HG03108 (cell line): ENCODE measurements around the gene RGS19.

ENCODE experiments used
- ATAC-seq: cut with Tn5 transposase; IDR thresholded peaks from one replicate; pipeline ENCODE4 v1.9.1; 2021; ENCODE audit warnings: moderate library complexity; ENCODE audit not compliant: unreplicated experiment

Gene RGS19

GRCh38 chr20:64050261-64051032, 28.9 kb downstream of the RGS19 start:
- ATAC-seq = no peak

DNA sequence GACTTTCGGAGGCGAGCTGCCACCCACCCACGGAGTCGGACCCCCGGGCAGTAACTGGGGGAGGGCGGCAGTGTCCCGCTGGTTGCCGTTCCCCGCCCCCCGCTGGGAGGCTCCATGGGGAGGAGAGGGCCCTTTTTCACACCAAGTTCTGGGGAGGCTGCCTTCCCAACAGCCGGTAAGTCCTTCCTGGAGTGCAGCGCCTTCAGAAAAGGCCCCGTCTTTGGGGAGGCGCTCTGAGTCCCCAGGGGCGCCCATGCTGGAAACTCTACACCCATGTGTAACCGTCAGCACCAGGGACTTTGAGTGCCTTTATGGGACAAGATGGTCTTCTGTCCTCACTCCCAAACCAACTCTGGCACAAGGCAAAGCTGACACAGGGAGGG, 29.4 kb downstream of the RGS19 start:
- ATAC-seq = no peak

DNA sequence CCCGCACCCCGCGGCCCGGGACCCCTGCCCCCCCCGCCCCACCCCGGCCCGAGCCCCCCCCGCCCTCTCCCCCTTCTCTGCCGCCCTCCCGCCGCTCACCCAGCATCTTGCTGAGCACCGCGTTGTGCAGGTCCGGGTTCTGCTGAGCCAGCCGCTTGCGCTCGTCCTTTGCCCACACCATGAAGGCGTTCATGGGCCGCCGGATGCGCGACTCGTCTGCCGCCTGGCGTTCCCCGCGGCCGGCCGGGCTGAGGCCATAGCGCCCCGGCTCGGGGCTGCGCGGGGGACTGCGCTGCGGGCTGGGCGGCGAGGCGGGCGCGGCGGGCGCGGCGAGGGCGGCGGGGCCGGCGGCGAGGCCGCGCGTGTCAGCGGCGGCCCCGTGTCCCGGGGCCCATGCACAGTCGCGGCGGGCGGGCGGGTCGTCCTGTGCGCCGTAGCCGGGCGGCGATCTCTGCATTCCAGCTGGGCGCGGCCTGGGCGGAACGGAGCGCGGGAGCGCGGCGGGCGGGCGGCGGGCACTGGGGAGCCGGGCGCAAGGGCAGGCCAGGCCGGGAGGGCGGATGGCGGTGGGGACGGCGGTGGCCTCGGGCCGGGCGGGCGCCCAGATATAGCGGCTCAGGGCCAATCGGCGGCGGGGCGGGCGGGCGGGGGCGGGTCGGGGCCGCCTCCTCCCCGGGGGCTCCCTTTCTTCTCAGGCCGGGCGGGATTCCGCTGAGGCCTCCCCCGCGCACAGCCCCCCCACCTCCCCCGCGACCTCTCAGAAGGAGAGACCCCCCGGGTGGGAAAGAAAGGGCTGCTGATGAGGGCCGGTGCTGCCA, 30.0 kb downstream of the RGS19 start, which contains the start of gene SOX18:
Gene SOX18, minus strand, starts transcription at position 580 of the 818 bp plus-strand sequence. Its CDS starts 123 bp downstream, at position 457.
- no peak for ATAC-seq

DNA sequence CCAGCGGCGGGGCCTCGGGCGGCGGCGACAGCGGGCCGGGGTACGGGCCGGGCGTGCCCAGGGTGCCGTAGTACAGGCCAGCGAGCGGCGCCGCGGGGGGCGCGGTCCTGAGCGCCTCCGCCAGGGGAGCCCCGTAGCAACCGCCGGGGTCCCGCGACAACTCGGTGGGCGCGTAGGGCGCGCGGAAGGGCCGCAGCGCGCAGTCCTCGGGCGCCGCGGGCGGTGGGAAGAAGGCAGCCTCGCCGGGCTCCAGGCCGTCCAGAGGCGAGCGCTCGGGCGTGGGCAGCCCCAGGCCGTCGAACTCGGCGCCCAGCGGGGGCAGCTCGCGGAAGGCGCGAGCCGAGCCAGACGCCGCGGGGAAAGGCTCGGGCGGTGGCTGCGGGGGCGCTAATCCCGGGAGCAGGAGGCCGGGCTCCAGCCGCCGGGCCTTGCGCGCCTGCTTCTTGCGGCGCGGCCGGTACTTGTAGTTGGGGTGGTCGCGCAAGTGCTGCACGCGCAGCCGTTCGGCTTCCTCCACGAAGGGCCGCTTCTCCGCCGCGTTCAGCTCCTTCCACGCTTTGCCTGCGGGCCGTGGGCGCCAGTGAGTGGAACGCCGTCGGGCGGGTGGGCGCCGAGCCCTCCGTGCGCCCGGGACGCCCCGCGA, 30.8 kb downstream of the RGS19 start:
- ATAC-seq = no peak

DNA sequence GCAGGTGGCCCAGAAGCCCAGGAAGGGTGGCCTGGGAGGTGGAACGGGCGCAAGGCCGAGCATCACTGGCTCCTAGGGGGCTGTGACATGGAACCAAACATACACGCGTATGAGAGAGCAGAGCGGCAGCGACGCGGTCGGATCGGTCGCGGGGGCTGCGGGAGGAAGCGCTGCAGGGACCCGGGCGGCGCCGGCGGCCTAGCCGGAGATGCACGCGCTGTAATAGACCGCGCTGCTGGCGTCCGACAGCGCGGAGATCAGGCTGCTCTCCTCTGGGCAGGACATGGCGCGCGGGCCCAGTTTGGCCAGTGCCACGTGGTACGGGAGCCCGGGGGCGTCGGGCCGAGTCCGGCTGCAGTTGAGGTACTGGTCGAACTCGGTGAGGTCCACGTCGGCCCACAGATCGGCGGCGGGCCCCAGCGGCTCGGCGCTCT, 31.3 kb downstream of the RGS19 start:
- no peak for ATAC-seq

DNA sequence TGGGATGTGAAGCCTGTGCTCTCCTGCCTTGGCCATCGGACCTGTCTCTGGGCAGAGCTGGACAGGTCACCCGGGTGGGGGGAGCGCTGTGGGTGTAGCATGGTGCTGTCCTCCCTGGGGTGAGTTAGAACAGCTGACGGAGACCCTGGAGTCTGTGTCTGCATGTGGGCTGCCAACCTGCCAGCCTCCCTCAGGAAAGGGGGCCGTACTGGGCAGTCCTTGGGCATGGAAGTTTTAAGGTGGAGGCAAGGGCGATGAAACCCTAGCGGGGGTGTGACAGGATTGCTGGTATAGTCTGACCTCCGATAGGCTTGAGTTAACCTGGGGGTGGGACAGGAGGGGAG, 32.3 kb downstream of the RGS19 start:
- ATAC-seq = no peak

DNA sequence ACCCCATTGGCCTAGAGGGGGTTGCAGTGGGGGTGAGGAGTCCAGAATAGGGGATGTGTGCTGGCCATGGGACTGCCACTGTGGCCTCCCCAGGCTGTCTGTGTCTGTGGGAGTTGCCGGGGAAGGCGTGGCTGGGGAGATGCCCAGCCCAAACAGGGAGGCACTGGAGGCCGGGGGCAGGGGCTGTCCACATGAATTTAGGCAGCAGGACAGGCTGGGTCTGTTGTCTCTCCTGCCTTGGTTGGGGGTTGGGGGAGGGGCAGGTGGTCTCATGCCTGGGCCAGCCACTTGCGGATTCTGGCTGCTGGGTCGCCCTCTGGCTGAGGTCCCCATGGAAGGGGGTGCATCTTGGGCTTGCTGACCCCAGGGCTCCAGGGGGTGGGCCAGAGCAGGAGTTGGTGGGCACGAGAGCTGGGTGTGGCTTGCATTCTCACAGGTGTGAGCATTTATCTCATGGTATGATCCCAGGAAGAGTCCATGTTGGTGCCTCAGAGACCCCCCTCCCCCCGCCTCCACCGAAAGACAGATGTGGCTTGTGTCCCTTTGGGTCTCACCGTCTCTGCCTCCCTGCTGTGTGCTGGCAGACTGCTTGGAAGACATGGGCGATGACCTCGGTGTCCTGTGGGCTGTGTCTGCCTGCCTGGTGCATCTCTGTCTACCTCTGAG, 33.8 kb downstream of the RGS19 start:
- ATAC-seq = no peak

- ATAC-seq = no peak
Measured at GRCh38 chr20:64044484-64045247, 34.7 kb downstream of the RGS19 start.

GRCh38 chr20:64043768-64044167, 35.5 kb downstream of the RGS19 start:
- ATAC-seq = no peak

DNA sequence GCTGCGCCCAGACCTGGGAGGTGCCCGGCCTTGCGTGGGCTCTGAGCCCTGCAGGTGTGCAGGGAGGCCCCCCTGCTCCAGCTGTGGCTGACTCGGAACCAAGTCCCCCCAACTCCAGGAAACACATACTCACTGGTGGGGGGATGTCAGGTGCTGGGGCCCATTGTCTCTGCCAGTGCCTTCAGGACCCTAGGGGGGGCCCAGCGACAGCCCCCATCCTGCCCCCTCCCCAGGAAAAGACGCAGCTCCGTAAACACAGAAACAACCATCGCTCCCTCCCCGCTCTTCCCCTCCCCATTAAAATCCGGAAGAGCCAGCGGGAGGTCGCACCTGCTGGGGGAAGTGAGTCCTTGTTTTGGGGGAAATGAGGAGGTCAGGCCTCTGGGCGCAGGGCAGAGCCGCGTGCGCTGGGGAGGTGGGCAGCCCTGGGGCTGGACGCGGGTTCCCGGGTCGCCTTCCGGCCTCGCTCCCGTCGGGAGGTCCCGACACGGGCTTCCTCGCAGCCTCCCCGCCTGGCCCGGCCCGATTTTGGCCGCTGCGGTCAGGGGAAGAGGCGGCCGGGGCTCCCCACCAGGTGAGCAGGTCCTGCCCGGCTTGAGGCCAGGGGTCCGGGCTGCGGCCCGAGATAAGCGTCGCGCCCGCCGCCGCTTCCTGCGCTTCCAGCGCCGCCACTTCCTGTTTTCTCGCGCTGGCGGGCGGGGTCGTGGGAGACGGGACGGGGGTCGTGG, 37.1 kb downstream of the RGS19 start:
- ATAC-seq = no peak

DNA sequence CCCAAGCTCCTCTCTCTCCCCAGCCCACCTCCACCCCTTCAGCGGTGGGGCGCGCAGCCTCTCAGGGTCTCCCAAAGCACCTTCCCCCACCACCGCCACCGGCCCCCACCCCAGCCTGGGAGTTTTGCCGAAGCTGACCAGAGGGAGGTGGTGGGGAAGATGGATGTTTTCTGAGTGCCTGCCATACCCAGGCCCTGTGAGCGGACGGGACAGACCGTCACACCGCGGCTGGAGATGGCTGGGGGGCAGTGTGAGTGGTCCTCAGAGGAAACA, 37.6 kb downstream of the RGS19 start:
- no peak for ATAC-seq

- ATAC-seq = no peak
Measured at GRCh38 chr20:64041040-64041780, 38.1 kb downstream of the RGS19 start.

- ATAC-seq = no peak
Measured at GRCh38 chr20:64040231-64041039, 38.9 kb downstream of the RGS19 start.

DNA sequence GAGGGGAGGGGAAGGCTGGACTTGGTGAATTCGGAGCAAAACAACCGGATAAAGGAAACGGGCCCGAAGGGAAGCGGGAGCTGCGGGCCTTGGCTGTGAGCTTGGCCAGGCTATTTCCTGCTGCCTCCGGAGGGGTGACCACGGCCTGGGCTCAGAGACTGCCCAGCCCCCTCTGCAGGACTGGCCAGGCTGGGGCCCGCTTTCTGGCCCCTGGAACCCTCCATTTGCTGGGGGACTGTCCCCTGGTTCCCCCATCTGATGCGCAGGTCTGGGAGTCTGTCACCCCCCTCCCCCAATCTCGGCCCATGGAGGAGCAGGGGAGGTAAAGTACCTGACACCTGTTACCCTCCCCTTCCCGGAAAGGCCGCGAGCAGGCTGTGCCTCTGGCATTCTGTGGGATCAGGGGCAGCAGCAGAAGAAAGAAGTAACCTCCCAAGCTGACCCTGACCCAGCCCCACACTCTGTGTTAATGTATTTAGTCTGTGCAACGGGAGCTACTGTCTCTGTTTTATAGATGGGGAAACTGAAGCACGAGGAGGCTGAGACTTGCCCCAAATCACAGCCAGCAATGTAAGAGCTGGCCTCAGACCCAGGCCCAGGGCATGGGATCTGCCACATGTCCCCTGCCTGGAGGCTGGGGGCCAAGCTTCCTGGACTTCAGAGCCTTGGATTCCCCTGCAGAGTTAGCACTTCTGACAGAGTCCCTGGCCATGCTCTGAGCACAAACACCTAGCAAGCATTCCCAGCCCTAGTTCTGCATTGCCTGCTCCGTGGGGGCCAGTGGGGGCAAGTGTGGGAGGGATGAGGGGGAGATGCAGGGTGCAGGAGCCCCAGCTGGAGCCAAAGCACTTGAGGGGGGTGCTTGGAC, 39.8 kb downstream of the RGS19 start:
- no peak for ATAC-seq

GRCh38 chr20:64038565-64039292, 40.6 kb downstream of the RGS19 start:
- peak; percentile 54 for ATAC-seq

- ATAC-seq = peak; percentile 14
Measured at GRCh38 chr20:64038224-64038564, 41.1 kb downstream of the RGS19 start.
